Ectodermal cell (in vitro differentiated cells): ENCODE data around the gene ATP2C2.

Experiments used
- H3K27ac ChIP-seq: 2 replicates; pipeline ENCODE4 v1.7.0; 2013; ENCODE audit warnings: mild to moderate bottlenecking, low read depth, low read length; ENCODE audit not compliant: insufficient read depth, poor library complexity, severe bottlenecking
- H3K27me3 ChIP-seq: 2 replicates; pipeline ENCODE4 v1.7.0; 2013; ENCODE audit warnings: mild to moderate bottlenecking, low read length; ENCODE audit not compliant: insufficient read depth, control insufficient read depth, poor library complexity, severe bottlenecking
- H3K36me3 ChIP-seq: one replicate; pipeline ENCODE4 v1.7.0; 2013; ENCODE audit warnings: low read length; ENCODE audit not compliant: control insufficient read depth, insufficient read depth
- H3K4me1 ChIP-seq: one replicate; pipeline ENCODE4 v1.7.0; 2013; ENCODE audit warnings: low read length; ENCODE audit not compliant: control insufficient read depth, insufficient read depth
- H3K4me3 ChIP-seq: 2 replicates; pipeline ENCODE4 v1.7.0; 2013; ENCODE audit warnings: low read depth, low read length, control low read depth; ENCODE audit not compliant: insufficient read depth
- H3K9me3 ChIP-seq: 2 replicates; pipeline ENCODE4 v1.7.0; 2013; ENCODE audit warnings: mild to moderate bottlenecking, low read length, moderate library complexity; ENCODE audit not compliant: control insufficient read depth
- WGBS, 2 experiments: methylation state at CpG; one replicate each; pipeline ENCODE4 v1.1.7; 2013; ENCODE audit warnings: missing lambda C conversion rate in 2 of 2; 5-methylcytosine and 5-hydroxymethylcytosine counted together

ATP2C2 gene

DNA sequence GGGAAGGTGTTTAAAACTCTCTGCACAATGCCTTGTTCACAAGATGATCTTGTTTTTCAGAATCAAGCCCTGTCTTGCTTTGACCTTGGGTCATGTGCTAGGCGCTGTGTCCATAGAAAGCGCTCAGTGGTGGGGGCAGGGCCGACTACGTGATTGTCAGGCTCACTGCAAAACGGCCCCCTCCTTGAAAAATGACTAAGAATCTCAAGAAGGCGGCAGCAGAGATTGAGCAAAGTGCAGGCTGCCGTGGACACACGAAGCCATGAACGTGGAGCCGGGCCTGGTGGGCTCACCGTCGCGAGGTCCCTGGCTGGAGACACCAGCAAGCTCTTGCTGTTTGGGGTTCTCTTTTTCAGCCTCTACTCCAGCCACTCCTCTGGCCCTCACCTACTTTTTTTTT is 10.2 kb downstream of the ATP2C2 start:
- H3K36me3 ChIP-seq = no peaks in the 10 kb centered on the region
- WGBS, 2 experiments = 89 to 92% methylated on average over 13 of the region's 13 CpGs
- H3K9me3 ChIP-seq = no peaks in the 10 kb centered on the region
- H3K4me3 ChIP-seq = no peak overlapping the region
- H3K27me3 ChIP-seq = no peaks in the 10 kb centered on the region
- no peak overlapping the region for H3K27ac ChIP-seq
- no peaks in the 10 kb centered on the region for H3K4me1 ChIP-seq

DNA sequence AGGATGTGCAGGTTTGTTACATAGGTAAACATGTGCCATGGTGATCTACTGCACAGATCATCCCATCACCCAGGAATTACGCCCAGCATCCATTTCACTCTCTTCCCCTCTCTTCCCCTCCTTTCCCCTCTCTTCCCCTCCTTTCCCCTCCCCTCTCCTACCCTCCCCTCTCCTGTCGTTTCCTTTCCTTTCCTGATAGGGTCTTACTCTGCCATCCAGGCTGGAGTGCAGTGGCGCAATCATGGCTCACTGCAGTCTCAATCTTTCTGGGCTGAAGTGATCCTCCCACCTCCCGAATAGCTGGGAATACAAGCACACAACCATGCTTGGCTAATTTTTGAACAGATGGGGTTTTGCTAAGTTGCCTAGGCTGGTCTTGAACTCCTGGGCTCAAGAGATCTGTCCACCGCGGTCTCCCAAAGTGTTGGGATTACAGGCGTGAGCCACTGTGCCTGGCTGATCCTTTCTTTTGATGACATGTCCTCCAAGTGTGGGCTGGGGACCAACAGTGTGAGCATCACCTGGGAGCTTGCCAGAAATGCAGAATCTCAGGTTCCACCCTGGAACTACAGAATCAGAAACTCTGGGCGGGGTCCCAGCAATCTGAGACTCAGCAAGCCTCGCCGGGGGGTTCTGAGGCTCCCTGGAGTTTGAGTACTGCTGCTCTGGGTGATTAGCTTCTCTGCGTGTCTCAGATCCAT is 10.8 kb downstream of the ATP2C2 start:
- Histone ChIP-seq H3K4me3 (no peak overlapping the region), H3K4me1 (no peaks in the 10 kb centered on the region), H3K27me3 (no peaks in the 10 kb centered on the region), H3K27ac (no peak overlapping the region), H3K9me3 (no peaks in the 10 kb centered on the region), H3K36me3 (no peaks in the 10 kb centered on the region)
- 78 to 80% methylated on average over 11 of the region's 11 CpGs for WGBS, 2 experiments

DNA sequence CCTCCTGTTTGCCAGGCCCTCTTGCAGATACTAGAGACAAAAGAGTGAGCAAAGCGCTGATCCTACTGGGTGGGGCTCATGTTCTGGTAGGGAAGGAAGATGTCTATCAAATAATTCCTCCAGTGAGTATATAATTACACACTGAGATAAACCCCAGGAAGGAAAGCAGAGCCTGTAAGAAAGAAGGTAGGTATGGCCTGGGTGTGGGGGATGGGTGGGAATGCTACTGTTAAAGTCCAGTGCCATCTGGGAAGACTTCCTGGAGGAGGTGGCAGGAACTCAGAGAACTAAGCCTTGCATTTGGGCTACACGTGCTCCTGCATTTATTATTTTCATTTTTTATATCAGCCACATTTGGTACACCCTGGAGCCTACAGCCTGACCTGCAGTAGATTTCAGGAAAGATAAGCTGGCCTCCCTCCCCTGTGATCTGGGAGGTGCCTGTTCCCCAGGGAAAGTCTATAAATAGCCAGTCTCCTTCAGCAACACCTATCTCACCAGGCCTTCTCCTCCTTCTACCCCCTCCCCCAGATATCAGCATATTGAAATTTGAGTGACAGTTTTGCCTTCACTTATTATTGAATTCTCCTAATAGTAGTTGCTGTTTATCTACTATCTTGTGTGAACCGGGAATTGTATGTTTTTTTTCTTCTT is 11.5 kb downstream of the ATP2C2 start:
- WGBS, 2 experiments = 33 to 76% methylated on average over 1 to 3 of the region's 3 CpGs
- H3K36me3 ChIP-seq = no peaks in the 10 kb centered on the region
- H3K27me3 ChIP-seq = no peaks in the 10 kb centered on the region
- H3K4me3 ChIP-seq = no peak overlapping the region
- no peak overlapping the region for H3K27ac ChIP-seq
- no peaks in the 10 kb centered on the region for H3K4me1 ChIP-seq
- no peaks in the 10 kb centered on the region for H3K9me3 ChIP-seq

DNA sequence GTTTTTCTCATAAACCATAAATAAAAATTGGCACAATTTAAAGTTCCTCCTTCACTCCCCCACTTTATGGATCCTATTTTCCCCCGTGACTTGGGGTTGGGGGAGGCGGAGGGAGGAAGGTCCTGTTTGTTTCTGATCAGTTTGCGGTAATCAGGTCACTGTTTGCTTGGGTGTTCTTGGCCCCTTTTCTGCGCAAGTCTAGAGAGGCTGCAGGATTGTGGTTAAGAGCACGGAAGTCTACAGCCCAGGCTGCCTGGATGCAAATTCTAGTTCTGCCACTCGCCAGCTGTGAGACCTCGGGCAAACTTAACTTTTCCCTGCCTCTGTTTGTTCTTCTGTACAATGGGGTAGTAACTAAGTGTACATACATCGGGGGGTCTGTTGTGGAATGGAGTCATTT is 12.1 kb downstream of the ATP2C2 start:
- Histone ChIP-seq H3K36me3 (no peaks in the 10 kb centered on the region), H3K9me3 (no peaks in the 10 kb centered on the region), H3K27me3 (no peaks in the 10 kb centered on the region), H3K4me3 (no peak overlapping the region), H3K4me1 (no peaks in the 10 kb centered on the region), H3K27ac (no peak overlapping the region)
- 84 to 88% methylated on average over 7 to 8 of the region's 8 CpGs for WGBS, 2 experiments

DNA sequence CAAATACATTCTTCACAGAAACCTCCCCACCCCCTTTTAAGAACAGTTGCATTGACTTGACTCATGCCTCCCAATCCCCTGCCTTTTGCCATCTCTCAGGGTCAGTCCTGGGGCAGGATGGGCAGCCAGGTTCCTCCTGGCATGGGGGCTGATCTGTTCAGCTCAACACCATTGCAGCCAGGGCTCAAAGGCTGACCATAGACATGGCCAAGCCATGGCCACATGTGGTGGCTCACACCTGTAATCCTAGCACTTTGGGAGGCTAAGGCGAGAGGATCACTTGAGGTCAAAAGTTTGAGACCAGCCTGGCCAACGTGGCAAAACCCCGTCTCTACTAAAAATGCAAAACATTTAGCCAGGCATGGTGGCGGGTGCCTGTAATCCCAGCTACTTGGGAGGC is 14.1 kb downstream of the ATP2C2 start:
- Histone ChIP-seq H3K4me1 (no peaks in the 10 kb centered on the region), H3K27me3 (no peaks in the 10 kb centered on the region)
- WGBS, 2 experiments = 93 to 95% methylated on average over 4 of the region's 4 CpGs

GRCh38 chr16:84383106-84383505 is 14.8 kb downstream of the ATP2C2 start:
- Histone ChIP-seq H3K4me3 (no peak overlapping the region), H3K9me3 (no peaks in the 10 kb centered on the region), H3K27ac (no peak overlapping the region), H3K27me3 (no peaks in the 10 kb centered on the region), H3K36me3 (no peaks in the 10 kb centered on the region), H3K4me1 (no peaks in the 10 kb centered on the region)
- 95 to 96% methylated on average over 7 of the region's 7 CpGs for WGBS, 2 experiments

More for the DNA sequence above, 14.1 kb downstream of the ATP2C2 start:
- H3K9me3 ChIP-seq = no peaks in the 10 kb centered on the region
- no peak overlapping the region for H3K27ac ChIP-seq
- H3K36me3 ChIP-seq = no peaks in the 10 kb centered on the region
- no peak overlapping the region for H3K4me3 ChIP-seq

GRCh38 chr16:84386047-84386446 is 17.7 kb downstream of the ATP2C2 start:
- Histone ChIP-seq H3K27me3 (no peaks in the 10 kb centered on the region), H3K4me1 (no peaks in the 10 kb centered on the region)
- WGBS, 2 experiments = 87 to 98% methylated on average over 3 of the region's 3 CpGs

GRCh38 chr16:84387021-84387420 is 18.7 kb downstream of the ATP2C2 start:
- WGBS, 2 experiments = 88 to 90% methylated on average over 11 of the region's 11 CpGs
- Histone ChIP-seq H3K9me3 (no peaks in the 10 kb centered on the region), H3K27ac (no peak overlapping the region), H3K4me1 (no peaks in the 10 kb centered on the region), H3K36me3 (no peaks in the 10 kb centered on the region), H3K27me3 (no peaks in the 10 kb centered on the region), H3K4me3 (no peak overlapping the region)

More at GRCh38 chr16:84386047-84386446, 17.7 kb downstream of the ATP2C2 start:
- H3K36me3 ChIP-seq = no peaks in the 10 kb centered on the region
- H3K9me3 ChIP-seq = no peaks in the 10 kb centered on the region
- no peak overlapping the region for H3K4me3 ChIP-seq
- H3K27ac ChIP-seq = no peak overlapping the region

- no peak overlapping the region for H3K27ac ChIP-seq
- H3K27me3 ChIP-seq = no peaks in the 10 kb centered on the region
- 91 to 92% methylated on average over 30 of the region's 30 CpGs for WGBS, 2 experiments
- no peaks in the 10 kb centered on the region for H3K4me1 ChIP-seq
- H3K9me3 ChIP-seq = no peaks in the 10 kb centered on the region
- no peak overlapping the region for H3K4me3 ChIP-seq
- no peaks in the 10 kb centered on the region for H3K36me3 ChIP-seq
Measured at GRCh38 chr16:84390131-84390785, 21.9 kb downstream of the ATP2C2 start.
